HepG2 (cell line): ENCODE data around the gene UGT2A3. TPM values are rescaled to one million over a fixed set of nuclear protein-coding genes. Genes with fewer than 3 reads are reported as not detected.

Experiments used
- CENPX ChIP-seq: sonication (generic); formaldehyde crosslinking; IDR thresholded peaks from 2 replicates; pipeline ENCODE4 v1.9.0; 2021; ENCODE audit warnings: mild to moderate bottlenecking, missing genetic modification reagents, moderate library complexity
- FOXK1 ChIP-seq: sonication (generic); formaldehyde crosslinking; IDR thresholded peaks from 2 replicates; pipeline ENCODE4 v1.4.0; 2020; ENCODE audit warnings: low read depth, missing genetic modification reagents, borderline replicate concordance
- HDAC2 ChIP-seq: sonication (generic); formaldehyde crosslinking; IDR thresholded peaks from 2 replicates; pipeline ENCODE4 v1.4.0; 2020; ENCODE audit warnings: missing genetic modification reagents
- NFIC ChIP-seq: IDR thresholded peaks from 2 replicates; pipeline ENCODE4 v1.6.1; 2012; ENCODE audit warnings: mild to moderate bottlenecking, low read length, inconsistent platforms
- NR2C2 ChIP-seq: sonication (generic); formaldehyde crosslinking; IDR thresholded peaks from 2 replicates; pipeline ENCODE4 v1.4.0; 2020; ENCODE audit warnings: missing genetic modification reagents, mild to moderate bottlenecking, moderate library complexity, borderline replicate concordance
- PHB2 ChIP-seq: fragments of 450-650 bp; IDR thresholded peaks from 2 replicates; pipeline ENCODE4 v1.6.1; 2018; ENCODE audit not compliant: partially characterized antibody
- POGZ ChIP-seq: sonication (generic); formaldehyde crosslinking; IDR thresholded peaks from 2 replicates; pipeline ENCODE4 v1.4.0; 2020; ENCODE audit warnings: mild to moderate bottlenecking, missing genetic modification reagents
- SOX6 ChIP-seq, 2 experiments: fragments of 450-650 bp in 1 of 2; sonication (generic) in 1 of 2; formaldehyde crosslinking in 1 of 2; IDR thresholded peaks; 2 replicates each; pipeline versions ENCODE4 v1.4.0 to v1.6.1; 2017 to 2020; ENCODE audit warnings: antibody characterized with exemption in 1 of 2, mild to moderate bottlenecking in 1 of 2, missing genetic modification reagents in 1 of 2
- SP140L ChIP-seq: sonication (generic); formaldehyde crosslinking; IDR thresholded peaks from 2 replicates; pipeline ENCODE4 v1.4.0; 2020; ENCODE audit warnings: missing genetic modification reagents, borderline replicate concordance
- STAG1 ChIP-seq: sonication (generic); formaldehyde crosslinking; IDR thresholded peaks from 2 replicates; pipeline ENCODE4 v1.4.0; 2020; ENCODE audit warnings: missing genetic modification reagents
- TARDBP ChIP-seq: sonication (generic); formaldehyde crosslinking; IDR thresholded peaks from 2 replicates; pipeline ENCODE4 v1.8.0; 2022; ENCODE audit warnings: mild to moderate bottlenecking, missing genetic modification reagents
- ZNF205 ChIP-seq: IDR thresholded peaks from 2 replicates; pipeline ENCODE4 v1.6.1; 2018; ENCODE audit warnings: missing biosample characterization, missing genetic modification reagents
- ZNF572 ChIP-seq: sonication (generic); formaldehyde crosslinking; IDR thresholded peaks from 2 replicates; pipeline ENCODE4 v1.5.1; 2020; ENCODE audit warnings: mild to moderate bottlenecking, missing genetic modification reagents
- polyA plus RNA-seq, 8 experiments: library from polyadenylated mRNA; depleted of rRNA in 3 of 8; stranded (reverse) in 7 of 8; unstranded in 1 of 8; fragments of >200 nt; fragmentation: Illumina TruSeq in 4 of 8; extraction: Trizol in 4 of 8; gene quantifications; 2 replicates each; pipeline versions ENCODE4 v1.2.1 to v1.2.3, GENCODE V29; 2011 to 2016; ENCODE audit warnings: low read depth in 4 of 8, missing spikeins in 1 of 8, mixed read lengths in 1 of 8; ENCODE audit not compliant: insufficient read depth in 1 of 8
- total RNA-seq, 5 experiments: library from RNA; depleted of rRNA; stranded (reverse); fragments of >200 nt; fragmentation: Illumina TruSeq; extraction: Trizol; gene quantifications; 2 replicates each; pipeline ENCODE4 v1.2.3, GENCODE V29; 2016; ENCODE audit warnings: low read depth in 1 of 5
- TF ChIP-seq, protein P1 (sequence below): IDR thresholded peaks from 2 replicates; pipeline ENCODE4 v1.4.0; 2020; ENCODE audit warnings: mild to moderate bottlenecking, missing genetic modification reagents
- TF ChIP-seq, protein P2 (sequence below): IDR thresholded peaks from 2 replicates; pipeline ENCODE4 v1.6.1; 2016; ENCODE audit warnings: low read depth
- TF ChIP-seq, protein P3 (sequence below): sonication (generic); formaldehyde crosslinking; IDR thresholded peaks from 2 replicates; pipeline ENCODE4 v1.5.0; 2020; ENCODE audit warnings: mild to moderate bottlenecking, missing genetic modification reagents
- TF ChIP-seq, protein P4 (sequence below): sonication (generic); formaldehyde crosslinking; conservative IDR thresholded peaks from 2 replicates; pipeline ENCODE4 v1.4.0; 2020; ENCODE audit warnings: missing genetic modification reagents
- TF ChIP-seq, protein P5 (sequence below): sonication (generic); formaldehyde crosslinking; IDR thresholded peaks from 2 replicates; pipeline ENCODE4 v1.5.0; 2020; ENCODE audit warnings: missing genetic modification reagents

The UGT2A3 gene
- total and polyA plus RNA-seq, 2 of the 13 experiments (the other 11 are each of a cell fraction or from before 2014, with no cell fraction given), result 61.3 to 97.2 TPM

DNA sequence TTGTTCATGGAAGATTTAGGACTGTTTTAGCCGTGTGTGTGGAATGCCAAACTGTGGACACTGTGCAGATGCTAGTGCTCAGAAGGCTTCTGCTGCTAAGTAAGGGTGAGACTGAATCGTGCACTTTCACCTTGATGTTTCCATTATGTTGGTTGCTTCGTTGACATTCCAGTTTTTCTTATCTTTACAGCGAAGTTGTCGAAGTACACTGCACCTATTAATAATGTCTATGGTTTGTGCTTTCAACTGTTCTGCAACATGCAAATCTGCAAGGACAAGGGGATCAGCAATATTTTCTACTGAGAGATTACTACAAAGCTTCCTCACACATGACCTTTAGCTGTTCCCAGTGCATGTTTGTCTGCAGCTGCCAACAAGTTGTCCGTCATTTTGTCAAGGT is 67.7 kb downstream of the UGT2A3 start (continued):
- TF ChIP-seq, protein P1, sequence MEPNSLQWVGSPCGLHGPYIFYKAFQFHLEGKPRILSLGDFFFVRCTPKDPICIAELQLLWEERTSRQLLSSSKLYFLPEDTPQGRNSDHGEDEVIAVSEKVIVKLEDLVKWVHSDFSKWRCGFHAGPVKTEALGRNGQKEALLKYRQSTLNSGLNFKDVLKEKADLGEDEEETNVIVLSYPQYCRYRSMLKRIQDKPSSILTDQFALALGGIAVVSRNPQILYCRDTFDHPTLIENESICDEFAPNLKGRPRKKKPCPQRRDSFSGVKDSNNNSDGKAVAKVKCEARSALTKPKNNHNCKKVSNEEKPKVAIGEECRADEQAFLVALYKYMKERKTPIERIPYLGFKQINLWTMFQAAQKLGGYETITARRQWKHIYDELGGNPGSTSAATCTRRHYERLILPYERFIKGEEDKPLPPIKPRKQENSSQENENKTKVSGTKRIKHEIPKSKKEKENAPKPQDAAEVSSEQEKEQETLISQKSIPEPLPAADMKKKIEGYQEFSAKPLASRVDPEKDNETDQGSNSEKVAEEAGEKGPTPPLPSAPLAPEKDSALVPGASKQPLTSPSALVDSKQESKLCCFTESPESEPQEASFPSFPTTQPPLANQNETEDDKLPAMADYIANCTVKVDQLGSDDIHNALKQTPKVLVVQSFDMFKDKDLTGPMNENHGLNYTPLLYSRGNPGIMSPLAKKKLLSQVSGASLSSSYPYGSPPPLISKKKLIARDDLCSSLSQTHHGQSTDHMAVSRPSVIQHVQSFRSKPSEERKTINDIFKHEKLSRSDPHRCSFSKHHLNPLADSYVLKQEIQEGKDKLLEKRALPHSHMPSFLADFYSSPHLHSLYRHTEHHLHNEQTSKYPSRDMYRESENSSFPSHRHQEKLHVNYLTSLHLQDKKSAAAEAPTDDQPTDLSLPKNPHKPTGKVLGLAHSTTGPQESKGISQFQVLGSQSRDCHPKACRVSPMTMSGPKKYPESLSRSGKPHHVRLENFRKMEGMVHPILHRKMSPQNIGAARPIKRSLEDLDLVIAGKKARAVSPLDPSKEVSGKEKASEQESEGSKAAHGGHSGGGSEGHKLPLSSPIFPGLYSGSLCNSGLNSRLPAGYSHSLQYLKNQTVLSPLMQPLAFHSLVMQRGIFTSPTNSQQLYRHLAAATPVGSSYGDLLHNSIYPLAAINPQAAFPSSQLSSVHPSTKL (CRISPR knock-in tag), result peak; percentile 66; the same call in 1 of the 2 replicates
- TF ChIP-seq TARDBP (CRISPR knock-in tag) (0 out of 2 replicates have a peak, but pooled peaks have one; percentile 43), PHB2 (no peak), ZNF572 (no peak), SP140L (CRISPR knock-in tag) (no peak), HDAC2 (peak; percentile 70), POGZ (peak; percentile 73; the same call in 1 of the 2 replicates), FOXK1 (CRISPR knock-in tag) (no peak), STAG1 (0 out of 2 replicates have a peak, but pooled peaks have one; percentile 8), NR2C2 (CRISPR knock-in tag) (peak; percentile 48; the same call in 1 of the 2 replicates), ZNF205 (CRISPR knock-in tag) (no peak), SOX6 (IDR thresholded peaks at IDR 0.05) (no peak), SOX6 (CRISPR knock-in tag; IDR thresholded peaks at IDR 0.05) (peak; percentile 78), CENPX (CRISPR knock-in tag) (no peak), NFIC (peak; percentile 56; the same call in 1 of the 2 replicates)
- TF ChIP-seq, protein P2, sequence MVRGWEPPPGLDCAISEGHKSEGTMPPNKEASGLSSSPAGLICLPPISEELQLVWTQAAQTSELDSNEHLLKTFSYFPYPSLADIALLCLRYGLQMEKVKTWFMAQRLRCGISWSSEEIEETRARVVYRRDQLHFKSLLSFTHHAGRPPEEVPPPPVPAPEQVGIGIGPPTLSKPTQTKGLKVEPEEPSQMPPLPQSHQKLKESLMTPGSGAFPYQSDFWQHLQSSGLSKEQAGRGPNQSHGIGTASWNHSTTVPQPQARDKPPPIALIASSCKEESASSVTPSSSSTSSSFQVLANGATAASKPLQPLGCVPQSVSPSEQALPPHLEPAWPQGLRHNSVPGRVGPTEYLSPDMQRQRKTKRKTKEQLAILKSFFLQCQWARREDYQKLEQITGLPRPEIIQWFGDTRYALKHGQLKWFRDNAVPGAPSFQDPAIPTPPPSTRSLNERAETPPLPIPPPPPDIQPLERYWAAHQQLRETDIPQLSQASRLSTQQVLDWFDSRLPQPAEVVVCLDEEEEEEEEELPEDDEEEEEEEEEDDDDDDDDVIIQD (CRISPR knock-in tag), result peak; percentile 48; the same call in 1 of the 2 replicates
- TF ChIP-seq, protein P3, sequence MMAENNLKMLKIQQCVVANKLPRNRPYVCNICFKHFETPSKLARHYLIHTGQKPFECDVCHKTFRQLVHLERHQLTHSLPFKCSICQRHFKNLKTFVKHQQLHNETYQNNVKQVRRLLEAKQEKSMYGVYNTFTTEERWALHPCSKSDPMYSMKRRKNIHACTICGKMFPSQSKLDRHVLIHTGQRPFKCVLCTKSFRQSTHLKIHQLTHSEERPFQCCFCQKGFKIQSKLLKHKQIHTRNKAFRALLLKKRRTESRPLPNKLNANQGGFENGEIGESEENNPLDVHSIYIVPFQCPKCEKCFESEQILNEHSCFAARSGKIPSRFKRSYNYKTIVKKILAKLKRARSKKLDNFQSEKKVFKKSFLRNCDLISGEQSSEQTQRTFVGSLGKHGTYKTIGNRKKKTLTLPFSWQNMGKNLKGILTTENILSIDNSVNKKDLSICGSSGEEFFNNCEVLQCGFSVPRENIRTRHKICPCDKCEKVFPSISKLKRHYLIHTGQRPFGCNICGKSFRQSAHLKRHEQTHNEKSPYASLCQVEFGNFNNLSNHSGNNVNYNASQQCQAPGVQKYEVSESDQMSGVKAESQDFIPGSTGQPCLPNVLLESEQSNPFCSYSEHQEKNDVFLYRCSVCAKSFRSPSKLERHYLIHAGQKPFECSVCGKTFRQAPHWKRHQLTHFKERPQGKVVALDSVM (CRISPR knock-in tag), result no peak
- TF ChIP-seq, protein P4, sequence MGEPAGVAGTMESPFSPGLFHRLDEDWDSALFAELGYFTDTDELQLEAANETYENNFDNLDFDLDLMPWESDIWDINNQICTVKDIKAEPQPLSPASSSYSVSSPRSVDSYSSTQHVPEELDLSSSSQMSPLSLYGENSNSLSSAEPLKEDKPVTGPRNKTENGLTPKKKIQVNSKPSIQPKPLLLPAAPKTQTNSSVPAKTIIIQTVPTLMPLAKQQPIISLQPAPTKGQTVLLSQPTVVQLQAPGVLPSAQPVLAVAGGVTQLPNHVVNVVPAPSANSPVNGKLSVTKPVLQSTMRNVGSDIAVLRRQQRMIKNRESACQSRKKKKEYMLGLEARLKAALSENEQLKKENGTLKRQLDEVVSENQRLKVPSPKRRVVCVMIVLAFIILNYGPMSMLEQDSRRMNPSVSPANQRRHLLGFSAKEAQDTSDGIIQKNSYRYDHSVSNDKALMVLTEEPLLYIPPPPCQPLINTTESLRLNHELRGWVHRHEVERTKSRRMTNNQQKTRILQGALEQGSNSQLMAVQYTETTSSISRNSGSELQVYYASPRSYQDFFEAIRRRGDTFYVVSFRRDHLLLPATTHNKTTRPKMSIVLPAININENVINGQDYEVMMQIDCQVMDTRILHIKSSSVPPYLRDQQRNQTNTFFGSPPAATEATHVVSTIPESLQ (CRISPR knock-in tag), result no peak
- TF ChIP-seq, protein P5, sequence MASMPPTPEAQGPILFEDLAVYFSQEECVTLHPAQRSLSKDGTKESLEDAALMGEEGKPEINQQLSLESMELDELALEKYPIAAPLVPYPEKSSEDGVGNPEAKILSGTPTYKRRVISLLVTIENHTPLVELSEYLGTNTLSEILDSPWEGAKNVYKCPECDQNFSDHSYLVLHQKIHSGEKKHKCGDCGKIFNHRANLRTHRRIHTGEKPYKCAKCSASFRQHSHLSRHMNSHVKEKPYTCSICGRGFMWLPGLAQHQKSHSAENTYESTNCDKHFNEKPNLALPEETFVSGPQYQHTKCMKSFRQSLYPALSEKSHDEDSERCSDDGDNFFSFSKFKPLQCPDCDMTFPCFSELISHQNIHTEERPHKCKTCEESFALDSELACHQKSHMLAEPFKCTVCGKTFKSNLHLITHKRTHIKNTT (CRISPR knock-in tag), result no peak
